H1 (cell line): ENCODE measurements around the gene RAD50.

Experiments used
- CREB1 ChIP-seq: IDR thresholded peaks from 2 replicates; pipeline ENCODE4 v1.6.1; 2012; ENCODE audit warnings: inconsistent platforms
- CTCF ChIP-seq, 3 experiments: IDR thresholded peaks; 1 replicate in 2 of 3; 2 replicates in 1 of 3; pipeline versions ENCODE4 v1.5.1 to v1.6.1; 2011; ENCODE audit warnings: low read length in 3 of 3, mild to moderate bottlenecking in 3 of 3, inconsistent platforms in 2 of 3, low read depth in 1 of 3, moderate library complexity in 1 of 3; ENCODE audit not compliant: insufficient read depth in 1 of 3; ENCODE audit errors: control extremely low read depth in 1 of 3
- EP300 ChIP-seq, 2 experiments: IDR thresholded peaks; 1 replicate in 1 of 2; 2 replicates in 1 of 2; pipeline ENCODE4 v1.6.1; 2011 to 2012; ENCODE audit warnings: low read depth in 2 of 2, low read length in 2 of 2, mild to moderate bottlenecking in 2 of 2, borderline replicate concordance in 1 of 2, inconsistent platforms in 1 of 2, moderate library complexity in 1 of 2
- EZH2 ChIP-seq: fragments of 200-600 bp; sonication (generic); IDR thresholded peaks from 2 replicates; pipeline ENCODE4 v1.7.1; 2012; ENCODE audit warnings: low read depth, mild to moderate bottlenecking, moderate library complexity, low read length, inconsistent platforms; ENCODE audit not compliant: severe bottlenecking
- GABPA ChIP-seq: IDR thresholded peaks from 2 replicates; pipeline ENCODE4 v1.6.1; 2011; ENCODE audit warnings: mild to moderate bottlenecking, low read length, moderate library complexity, borderline replicate concordance; ENCODE audit not compliant: insufficient read depth
- KDM5A ChIP-seq: fragments of 200-600 bp; IDR thresholded peaks from 2 replicates; pipeline ENCODE4 v1.7.1; 2012; ENCODE audit warnings: mild to moderate bottlenecking, low read length, inconsistent platforms, mixed read lengths
- MAFK ChIP-seq: IDR thresholded peaks from 2 replicates; pipeline ENCODE4 v1.6.1; 2012; ENCODE audit warnings: low read depth, mild to moderate bottlenecking, improper control_type of control experiment, low read length
- NANOG ChIP-seq: IDR thresholded peaks from 2 replicates; pipeline ENCODE4 v1.6.1; 2011; ENCODE audit warnings: low read length, low read depth, mild to moderate bottlenecking, inconsistent platforms; ENCODE audit not compliant: insufficient read depth, poor library complexity, severe bottlenecking
- POLR2A ChIP-seq, 2 experiments: IDR thresholded peaks; 1 replicate in 1 of 2; 2 replicates in 1 of 2; pipeline ENCODE4 v1.6.1; 2011; ENCODE audit warnings: low read depth in 2 of 2, low read length in 2 of 2, mild to moderate bottlenecking in 2 of 2; ENCODE audit errors: control extremely low read depth in 1 of 2
- RBBP5 ChIP-seq: IDR thresholded peaks from 2 replicates; pipeline ENCODE4 v1.7.1; 2012; ENCODE audit warnings: low read depth, mild to moderate bottlenecking, inconsistent platforms, low read length, moderate library complexity, borderline replicate concordance
- SIRT6 ChIP-seq: IDR thresholded peaks from one replicate; pipeline ENCODE4 v1.7.1; 2012; ENCODE audit warnings: low read length, inconsistent platforms

DNA sequence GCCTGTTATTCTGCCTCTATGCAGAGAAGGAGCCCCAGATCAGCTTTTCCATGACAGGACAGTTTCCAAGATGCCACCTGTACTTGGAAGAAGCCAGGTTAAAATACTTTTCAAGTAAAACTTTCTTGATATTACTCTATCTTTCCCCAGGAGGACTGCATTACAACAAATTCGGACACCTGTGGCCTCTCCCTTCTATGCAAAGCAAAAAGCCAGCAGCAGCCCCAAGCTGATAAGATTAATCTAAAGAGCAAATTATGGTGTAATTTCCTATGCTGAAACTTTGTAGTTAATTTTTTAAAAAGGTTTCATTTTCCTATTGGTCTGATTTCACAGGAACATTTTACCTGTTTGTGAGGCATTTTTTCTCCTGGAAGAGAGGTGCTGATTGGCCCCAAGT is 116.7 kb downstream of the RAD50 start:
- TF ChIP-seq NANOG (no peak), GABPA (no peak), KDM5A (no peak), CTCF (IDR thresholded peaks at IDR 0.05; ENCODE audit: control extremely low read depth in 1 of 3, insufficient read depth in 1 of 3, low read depth in 1 of 3, low read length in 3 of 3) (no peak), RBBP5 (no peak), EZH2 (no peak), EP300 (IDR thresholded peaks at IDR 0.05; ENCODE audit: borderline replicate concordance in 1 of 2, low read depth in 2 of 2, low read length in 2 of 2) (no peak), CREB1 (no peak), MAFK (no peak), SIRT6 (no peak), POLR2A (IDR thresholded peaks at IDR 0.05; ENCODE audit: control extremely low read depth in 1 of 2, low read depth in 2 of 2, low read length in 2 of 2) (no peak)
